AG04450 (cell line): ENCODE results near the gene OTOG. TPM values are rescaled to one million over a fixed set of nuclear protein-coding genes. Genes with fewer than 3 reads are reported as not detected.

Source experiments
- CTCF ChIA-PET: fragments of 300-600, 350-600 bp; formaldehyde crosslinking; extraction: SDS; loops from one replicate; lab custom pipeline; 2022; ENCODE audit warnings: antibody characterized with exemption, inconsistent platforms; lab: Charles Lee
- POLR2A ChIA-PET: fragments of 350-600 bp; formaldehyde crosslinking; extraction: SDS; loops from one replicate; lab custom pipeline; 2021; ENCODE audit warnings: antibody characterized with exemption, inconsistent platforms; lab: Yijun Ruan, JAX
- DNase-seq: peaks from one replicate; pipeline ENCODE4 v3.0.0-alpha.2; 2011; ENCODE audit warnings: low read depth, low spot score
- H3K27ac ChIP-seq: one replicate; pipeline ENCODE4 v1.5.1; 2012; ENCODE audit warnings: low read depth, low read length, control low read depth
- H3K27me3 ChIP-seq: one replicate; pipeline ENCODE4 v1.6.0; 2012; ENCODE audit warnings: low read length; ENCODE audit not compliant: control insufficient read depth, insufficient read depth
- H3K4me3 ChIP-seq: 2 replicates; pipeline ENCODE4 v1.5.1; 2011; ENCODE audit warnings: mild to moderate bottlenecking, low read depth, low read length, control low read depth
- H3K9me3 ChIP-seq: 2 replicates; pipeline ENCODE4 v1.5.1; 2012; ENCODE audit warnings: low read length; ENCODE audit not compliant: control insufficient read depth, insufficient read depth
- CTCF ChIP-seq: IDR thresholded peaks from 2 replicates; pipeline ENCODE4 v1.5.1; 2011; ENCODE audit warnings: low read depth, low read length, control low read depth, inconsistent platforms
- polyA plus RNA-seq: library from polyadenylated mRNA; depleted of rRNA; stranded (reverse); fragments of >200 nt; gene quantifications from 2 replicates; pipeline ENCODE4 v1.2.3, GENCODE V29; 2011

The OTOG gene
- polyA plus RNA-seq, 1 experiment, result not detected

DNA sequence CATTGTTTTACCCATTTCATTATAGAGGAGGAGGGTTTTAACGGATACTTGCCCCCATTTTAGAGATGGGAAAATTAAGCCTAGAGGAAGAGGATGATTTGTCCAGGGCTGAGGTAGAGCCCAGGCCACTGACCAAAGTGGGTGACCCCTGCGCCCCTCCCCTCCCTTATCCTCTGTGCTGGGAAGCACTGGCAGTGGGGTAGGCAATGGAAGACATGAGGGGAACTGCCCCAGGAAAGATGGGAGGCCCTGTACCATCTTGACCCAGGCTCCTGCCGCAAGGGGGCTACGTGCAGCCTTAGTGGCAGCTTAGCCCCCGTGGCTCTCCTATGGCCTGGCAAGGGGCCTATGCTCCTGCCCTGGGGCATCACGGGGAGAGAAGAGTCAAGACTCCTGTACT is 95.9 kb downstream of the OTOG start:
- ChIA-PET CTCF (no interaction called here), POLR2A (no interaction called here)
- Histone ChIP-seq H3K4me3 (no peak overlapping the region), H3K27ac (no peak overlapping the region), H3K27me3 (peaks cover 4% of the 10 kb centered on the region), H3K9me3 (no peaks in the 10 kb centered on the region; the same call in 1 of the 2 replicates)
- TF ChIP-seq CTCF, result no peak
- DNase-seq, result no peak

DNA sequence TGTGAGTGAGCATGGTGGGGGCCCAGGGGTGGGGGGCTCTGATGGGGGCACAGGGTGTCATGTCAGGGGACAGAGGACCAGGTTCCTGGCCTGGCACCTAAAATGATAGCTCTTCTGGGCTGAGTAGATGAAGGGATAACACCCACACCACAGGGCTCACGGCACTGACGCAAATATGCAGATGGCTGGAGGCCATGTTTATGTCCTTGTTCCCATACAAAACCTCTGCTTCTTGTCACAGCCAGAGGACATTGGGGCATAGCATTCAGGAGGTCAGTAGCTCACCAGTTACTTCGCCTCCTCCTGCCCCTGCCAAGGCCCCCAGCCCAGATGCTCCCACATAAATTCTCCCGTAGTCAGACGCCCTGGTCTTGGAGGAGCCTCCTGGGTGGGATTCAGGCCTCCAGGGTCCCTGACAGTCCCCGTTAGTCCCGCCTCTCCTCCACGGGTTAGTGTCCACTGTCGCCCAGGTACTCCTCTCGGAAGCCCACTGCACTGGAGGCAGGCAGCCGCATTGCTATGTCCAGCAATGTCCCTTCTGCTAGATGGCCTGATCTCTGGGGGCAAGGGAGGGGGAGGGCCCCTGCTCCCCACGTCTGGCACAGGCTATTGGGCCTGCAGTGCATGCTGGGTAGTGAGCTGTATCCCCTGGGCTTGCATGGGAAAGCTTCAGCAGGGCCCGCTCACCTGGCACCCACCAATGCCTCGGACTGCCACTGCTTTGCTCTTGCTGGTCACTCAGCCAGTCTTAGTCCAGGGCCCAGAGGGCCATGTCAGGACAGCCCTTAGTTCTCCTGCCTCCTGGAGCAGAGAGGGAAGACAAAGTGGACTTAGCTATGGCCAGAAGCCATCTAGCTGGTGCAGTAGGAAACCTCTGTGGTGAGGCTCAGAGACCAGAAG is 96.7 kb downstream of the OTOG start:
- TF ChIP-seq CTCF, result no peak
- POLR2A ChIA-PET, result no interaction called here
- Histone ChIP-seq H3K27me3 (peaks cover 6% of the 10 kb centered on the region), H3K27ac (no peak overlapping the region), H3K4me3 (no peak overlapping the region), H3K9me3 (no peaks in the 10 kb centered on the region; the same call in 1 of the 2 replicates)
- CTCF ChIA-PET, result interaction anchor here (0.6 kb wide), 1 partner anchor 909 kb away, joined by 7 read pairs; no protein-coding TSS in a partner anchor
- DNase-seq, result no peak

GRCh38 chr11:17645190-17645970 is 98.3 kb downstream of the OTOG start:
- Histone ChIP-seq H3K9me3 (no peaks in the 10 kb centered on the region; the same call in 1 of the 2 replicates), H3K4me3 (no peak overlapping the region), H3K27me3 (peaks cover 6% of the 10 kb centered on the region), H3K27ac (no peak overlapping the region)
- ChIA-PET CTCF (no interaction called here), POLR2A (no interaction called here)
- no peak for TF ChIP-seq CTCF
- no peak for DNase-seq

- ChIA-PET POLR2A (no interaction called here), CTCF (no interaction called here)
- no peak for DNase-seq
- no peak for TF ChIP-seq CTCF
- no peaks in the 10 kb centered on the region for H3K9me3 ChIP-seq
- no peak overlapping the region for H3K27ac ChIP-seq
- H3K4me3 ChIP-seq, result no peak overlapping the region
- peaks cover 6% of the 10 kb centered on the region for H3K27me3 ChIP-seq
Measured at GRCh38 chr11:17646451-17647145, 99.5 kb downstream of the OTOG start.
